H1 (cell line): ENCODE data around the gene ZNF770. TPM values are rescaled to one million over a fixed set of nuclear protein-coding genes. Genes with fewer than 3 reads are reported as not detected.

ENCODE experiments used
- EP300 ChIP-seq, 2 experiments: IDR thresholded peaks; 1 replicate in 1 of 2; 2 replicates in 1 of 2; pipeline ENCODE4 v1.6.1; 2011 to 2012; ENCODE audit warnings: low read depth in 2 of 2, low read length in 2 of 2, mild to moderate bottlenecking in 2 of 2, borderline replicate concordance in 1 of 2, inconsistent platforms in 1 of 2, moderate library complexity in 1 of 2
- GTF2F1 ChIP-seq: IDR thresholded peaks from 2 replicates; pipeline ENCODE4 v1.6.1; 2012; ENCODE audit warnings: low read depth, low read length, improper control_type of control experiment, borderline replicate concordance
- JUND ChIP-seq: IDR thresholded peaks from 2 replicates; pipeline ENCODE4 v1.6.1; 2011; ENCODE audit warnings: mild to moderate bottlenecking, improper control_type of control experiment, low read length
- KDM1A ChIP-seq: fragments of 200-600, 300-600 bp; sonication (generic); IDR thresholded peaks from 2 replicates; pipeline ENCODE4 v1.7.1; 2016; ENCODE audit warnings: mild to moderate bottlenecking, low read length, borderline replicate concordance
- NANOG ChIP-seq: IDR thresholded peaks from 2 replicates; pipeline ENCODE4 v1.6.1; 2011; ENCODE audit warnings: low read length, low read depth, mild to moderate bottlenecking, inconsistent platforms; ENCODE audit not compliant: insufficient read depth, poor library complexity, severe bottlenecking
- polyA plus RNA-seq, 7 experiments: library from polyadenylated mRNA; depleted of rRNA in 3 of 7; stranded (reverse) in 5 of 7; unstranded in 2 of 7; fragments of >200 nt in 5 of 7; fragments of 200-250 nt in 2 of 7; gene quantifications; 1 replicate in 5 of 7; 2 replicates in 1 of 7; 4 replicates in 1 of 7; pipeline versions ENCODE4 v1.2.1 to v1.2.3, GENCODE V29; 2011 to 2013; ENCODE audit warnings: missing spikeins in 2 of 7, mixed read lengths in 2 of 7
- total RNA-seq: library from RNA; stranded (reverse); fragmentation: NEBNext Ultra II Directional; extraction: Animal tissue kit (Norgen Biotek cat#: 25700); gene quantifications from 2 replicates; pipeline ENCODE4 v1.2.1, GENCODE V29; 2021
- TF ChIP-seq, protein P1 (sequence below): IDR thresholded peaks from 2 replicates; pipeline ENCODE4 v1.6.1; 2012; ENCODE audit warnings: inconsistent platforms

Gene ZNF770
- total and polyA plus RNA-seq, 2 of the 8 experiments (the other 6 are each of a cell fraction or from before 2014, with no cell fraction given), result 24.8 to 143 TPM

- TF ChIP-seq JUND, result no peak
- TF ChIP-seq GTF2F1, result no peak
- TF ChIP-seq NANOG, result no peak
- TF ChIP-seq KDM1A, result no peak
- no peak for TF ChIP-seq EP300 (IDR thresholded peaks at IDR 0.05; ENCODE audit: borderline replicate concordance in 1 of 2, low read depth in 2 of 2, low read length in 2 of 2)
- TF ChIP-seq, protein P1, sequence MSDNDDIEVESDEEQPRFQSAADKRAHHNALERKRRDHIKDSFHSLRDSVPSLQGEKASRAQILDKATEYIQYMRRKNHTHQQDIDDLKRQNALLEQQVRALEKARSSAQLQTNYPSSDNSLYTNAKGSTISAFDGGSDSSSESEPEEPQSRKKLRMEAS, result no peak
These were observed 15.8 kb upstream of the ZNF770 start (continued) for GRCh38 chr15:35003928-35004327.
